ENCODE measurements around the gene LHFPL5. TPM values are rescaled to one million over a fixed set of nuclear protein-coding genes. Genes with fewer than 3 reads are reported as not detected.

Gene LHFPL5
- total RNA-seq, 4 donors from 2014 or later: not detected

DNA sequence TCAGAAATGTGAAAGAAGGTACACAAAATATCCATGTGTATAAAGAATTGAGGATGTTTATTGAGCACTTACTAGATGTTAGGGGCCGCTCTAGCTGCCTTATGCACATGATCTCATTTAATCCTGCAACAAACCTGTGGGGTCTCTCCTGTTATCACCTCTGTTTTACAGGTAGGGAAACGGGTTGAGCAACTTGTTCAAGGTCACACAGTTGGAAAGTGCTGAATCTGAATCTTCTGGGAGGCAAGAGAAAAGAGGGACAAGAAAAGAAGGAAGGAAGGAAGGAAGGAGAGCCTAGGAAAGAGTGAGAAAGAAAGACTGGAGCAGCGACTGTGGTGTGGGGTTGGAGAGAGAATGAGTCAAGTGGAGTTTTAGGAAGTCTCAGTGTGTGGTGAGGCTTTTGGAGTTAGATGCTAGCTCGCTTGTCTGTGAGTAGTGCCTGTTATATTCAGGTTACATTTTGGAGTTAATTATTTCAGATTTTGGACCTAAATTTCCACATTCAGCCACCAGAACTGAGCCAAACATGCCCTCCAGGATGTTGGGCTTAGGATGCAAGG lies 16.6 kb upstream of the LHFPL5 start:
- intact Hi-C loops (cut with DNase I): no loop called here
- no peak for TF ChIP-seq POLR2A (IDR thresholded peaks at IDR 0.05)
- TF ChIP-seq, protein P1, sequence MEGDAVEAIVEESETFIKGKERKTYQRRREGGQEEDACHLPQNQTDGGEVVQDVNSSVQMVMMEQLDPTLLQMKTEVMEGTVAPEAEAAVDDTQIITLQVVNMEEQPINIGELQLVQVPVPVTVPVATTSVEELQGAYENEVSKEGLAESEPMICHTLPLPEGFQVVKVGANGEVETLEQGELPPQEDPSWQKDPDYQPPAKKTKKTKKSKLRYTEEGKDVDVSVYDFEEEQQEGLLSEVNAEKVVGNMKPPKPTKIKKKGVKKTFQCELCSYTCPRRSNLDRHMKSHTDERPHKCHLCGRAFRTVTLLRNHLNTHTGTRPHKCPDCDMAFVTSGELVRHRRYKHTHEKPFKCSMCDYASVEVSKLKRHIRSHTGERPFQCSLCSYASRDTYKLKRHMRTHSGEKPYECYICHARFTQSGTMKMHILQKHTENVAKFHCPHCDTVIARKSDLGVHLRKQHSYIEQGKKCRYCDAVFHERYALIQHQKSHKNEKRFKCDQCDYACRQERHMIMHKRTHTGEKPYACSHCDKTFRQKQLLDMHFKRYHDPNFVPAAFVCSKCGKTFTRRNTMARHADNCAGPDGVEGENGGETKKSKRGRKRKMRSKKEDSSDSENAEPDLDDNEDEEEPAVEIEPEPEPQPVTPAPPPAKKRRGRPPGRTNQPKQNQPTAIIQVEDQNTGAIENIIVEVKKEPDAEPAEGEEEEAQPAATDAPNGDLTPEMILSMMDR (IDR thresholded peaks at IDR 0.05): no peak
- H3K4me3 ChIP-seq (replicated peaks in 1 of 3): no peak overlapping the region
- H3K27me3 ChIP-seq: peaks cover 18% of the 10 kb centered on the region
- no peak for DNase-seq
- no peaks in the 10 kb centered on the region for H3K4me1 ChIP-seq
- WGBS, 2 donors: 68 to 74% methylated on average over 4 of the region's 4 CpGs
- H3K36me3 ChIP-seq: no peaks in the 10 kb centered on the region
- no peak overlapping the region for H3K27ac ChIP-seq
- H3K9me3 ChIP-seq: no peaks in the 10 kb centered on the region

DNA sequence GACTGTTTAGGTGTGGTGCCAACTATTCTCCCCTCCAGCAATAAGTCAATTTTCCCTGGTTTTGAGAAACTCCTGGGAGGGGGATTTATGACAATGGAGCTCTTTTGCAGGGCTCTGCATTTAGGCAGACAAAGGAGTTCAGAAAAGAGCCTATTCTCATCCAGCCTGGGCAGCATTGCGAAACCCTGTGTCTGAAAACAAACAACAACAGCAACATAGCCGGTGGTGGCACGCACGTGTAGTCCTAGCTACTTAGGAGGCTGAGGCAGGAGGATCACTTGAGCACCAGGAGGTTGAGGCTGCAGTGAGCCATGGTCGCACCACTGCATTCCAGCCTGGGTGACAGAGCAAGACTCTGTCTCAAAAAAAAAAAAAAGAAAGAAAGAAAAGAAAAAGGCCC lies 14.5 kb upstream of the LHFPL5 start:
- Histone ChIP-seq H3K36me3 (no peaks in the 10 kb centered on the region), H3K4me3 (replicated peaks in 1 of 3) (no peak overlapping the region), H3K4me1 (no peaks in the 10 kb centered on the region), H3K27ac (no peak overlapping the region), H3K9me3 (no peaks in the 10 kb centered on the region), H3K27me3 (peaks cover 18% of the 10 kb centered on the region)
- intact Hi-C loops (cut with DNase I): no loop called here
- 76 to 80% methylated on average over 5 of the region's 5 CpGs for WGBS, 2 donors
- no peak for DNase-seq
- no peak for TF ChIP-seq POLR2A (IDR thresholded peaks at IDR 0.05)
- TF ChIP-seq, protein P1 (IDR thresholded peaks at IDR 0.05): no peak

DNA sequence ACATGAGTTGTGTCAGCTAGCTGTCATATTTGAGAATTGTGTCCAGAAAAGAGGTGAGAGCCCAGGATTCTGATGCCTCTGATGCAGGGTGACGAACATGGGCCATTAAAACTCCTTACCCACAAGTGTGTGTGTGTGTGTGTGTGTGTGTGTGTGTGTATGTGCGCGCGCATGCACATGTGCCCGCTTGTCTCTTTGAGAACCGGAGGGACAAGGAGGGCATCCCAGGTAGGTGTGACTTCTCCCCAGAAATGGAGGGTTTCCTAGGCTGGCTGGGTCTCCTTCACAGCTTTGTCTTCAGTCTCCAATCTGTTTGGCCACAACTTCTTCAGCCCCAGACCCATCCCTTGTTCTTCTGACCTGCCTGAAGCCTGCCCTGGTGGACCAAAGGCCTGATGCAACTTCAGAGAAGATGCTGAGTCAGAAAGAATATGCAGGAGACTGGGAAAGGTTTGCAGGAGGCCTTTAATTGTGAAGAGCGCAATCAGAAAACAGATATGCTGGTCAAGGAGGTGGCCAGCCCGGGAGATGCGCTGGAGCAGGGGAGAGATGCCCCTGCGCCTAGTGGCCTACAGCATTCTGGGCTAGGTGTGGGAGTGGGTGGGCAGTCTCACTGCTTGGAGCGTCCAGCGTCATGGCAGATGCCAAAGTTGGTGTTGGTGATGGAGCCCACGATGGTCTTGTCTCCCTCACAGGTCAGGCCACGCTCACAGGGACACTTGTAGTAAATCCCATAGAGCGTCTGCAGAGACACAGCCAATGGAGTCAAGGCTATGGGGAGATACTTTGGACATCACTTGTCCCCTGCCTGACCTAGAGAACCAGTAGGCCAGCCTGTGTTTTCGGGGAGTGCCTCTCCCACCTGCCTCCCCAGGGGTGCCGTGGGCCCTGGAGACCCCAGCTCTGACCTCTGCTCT lies 10.4 kb upstream of the LHFPL5 start:
- intact Hi-C loops (cut with DNase I): no loop called here
- Histone ChIP-seq H3K9me3 (no peaks in the 10 kb centered on the region), H3K4me3 (replicated peaks in 1 of 3) (no peak overlapping the region), H3K27me3 (no peaks in the 10 kb centered on the region), H3K4me1 (no peaks in the 10 kb centered on the region), H3K36me3 (no peaks in the 10 kb centered on the region), H3K27ac (no peak overlapping the region)
- WGBS, 2 donors: 91 to 93% methylated on average over 17 of the region's 17 CpGs
- no peak for DNase-seq
- TF ChIP-seq, protein P1 (IDR thresholded peaks at IDR 0.05): no peak
- TF ChIP-seq POLR2A (IDR thresholded peaks at IDR 0.05): no peak

DNA sequence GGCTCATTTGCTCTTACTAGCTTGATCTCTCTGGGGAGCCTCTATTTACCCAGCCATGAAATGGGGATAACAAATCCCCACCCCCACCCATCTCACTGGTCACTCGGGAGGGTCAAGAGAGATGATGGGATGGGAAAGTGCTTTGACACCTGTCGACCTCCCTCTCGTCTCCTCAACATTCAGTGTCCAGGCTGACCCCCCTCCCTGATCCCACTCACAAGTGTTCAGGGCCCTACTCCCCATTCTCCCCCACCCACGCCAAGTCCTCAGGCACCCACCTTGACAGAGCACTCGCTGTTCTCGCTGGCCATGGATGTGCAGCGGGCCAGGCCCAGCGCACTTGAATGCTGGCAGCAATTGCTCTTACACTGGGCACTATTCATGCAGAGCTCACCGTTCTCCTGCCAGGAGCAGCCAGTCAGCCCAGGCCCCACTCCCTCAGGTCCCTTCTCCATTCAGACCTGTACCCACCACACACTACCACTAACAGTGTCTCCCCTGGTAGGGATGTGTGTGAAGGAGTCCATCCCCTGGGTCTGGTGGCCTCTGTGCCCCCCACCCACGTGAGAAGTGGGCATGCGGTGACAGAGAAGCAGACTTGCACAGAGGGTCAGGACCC lies 9.6 kb upstream of the LHFPL5 start:
- WGBS, 2 donors: 86 to 87% methylated on average over 11 of the region's 11 CpGs
- H3K36me3 ChIP-seq: no peaks in the 10 kb centered on the region
- intact Hi-C loops (cut with DNase I): no loop called here
- H3K9me3 ChIP-seq: no peaks in the 10 kb centered on the region
- DNase-seq: no peak
- no peaks in the 10 kb centered on the region for H3K27me3 ChIP-seq
- H3K4me3 ChIP-seq (replicated peaks in 1 of 3): no peak overlapping the region
- TF ChIP-seq, protein P1 (IDR thresholded peaks at IDR 0.05): no peak
- no peak for TF ChIP-seq POLR2A (IDR thresholded peaks at IDR 0.05)
- no peak overlapping the region for H3K27ac ChIP-seq
- no peaks in the 10 kb centered on the region for H3K4me1 ChIP-seq

DNA sequence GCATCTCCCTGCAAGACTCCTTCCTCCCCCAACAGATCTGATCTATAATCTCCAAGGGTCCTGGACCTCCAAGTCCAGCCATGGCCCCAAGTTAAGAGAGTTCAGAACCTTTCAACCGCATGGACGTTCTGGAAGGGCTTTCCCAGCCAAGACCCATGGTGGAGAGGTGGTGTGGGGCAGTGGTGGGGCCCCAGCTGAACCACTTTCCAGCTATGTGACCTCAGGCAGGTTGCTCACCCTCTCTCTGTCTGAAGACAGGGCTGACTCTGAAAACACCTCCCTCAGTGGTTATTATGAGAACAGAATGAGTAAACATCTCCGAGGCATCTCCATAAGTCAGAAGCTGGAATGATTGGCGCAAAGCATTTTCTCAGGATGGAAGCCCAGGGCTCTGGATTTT lies 8.9 kb upstream of the LHFPL5 start:
- 74 to 80% methylated on average over 4 of the region's 4 CpGs for WGBS, 2 donors
- Histone ChIP-seq H3K27ac (no peak overlapping the region), H3K4me1 (no peaks in the 10 kb centered on the region), H3K4me3 (replicated peaks in 1 of 3) (no peak overlapping the region), H3K36me3 (no peaks in the 10 kb centered on the region), H3K27me3 (no peaks in the 10 kb centered on the region), H3K9me3 (no peaks in the 10 kb centered on the region)
- DNase-seq: no peak
- TF ChIP-seq, protein P1 (IDR thresholded peaks at IDR 0.05): no peak
- no peak for TF ChIP-seq POLR2A (IDR thresholded peaks at IDR 0.05)
- intact Hi-C loops (cut with DNase I): no loop called here

All from thyroid gland (tissue), 4 donors.